ENCODE data around the gene MTERF4.

The MTERF4 gene

GRCh38 chr2:241087420-241088268 is 14.4 kb downstream of the MTERF4 start:
- no peak for FAIRE-seq

DNA sequence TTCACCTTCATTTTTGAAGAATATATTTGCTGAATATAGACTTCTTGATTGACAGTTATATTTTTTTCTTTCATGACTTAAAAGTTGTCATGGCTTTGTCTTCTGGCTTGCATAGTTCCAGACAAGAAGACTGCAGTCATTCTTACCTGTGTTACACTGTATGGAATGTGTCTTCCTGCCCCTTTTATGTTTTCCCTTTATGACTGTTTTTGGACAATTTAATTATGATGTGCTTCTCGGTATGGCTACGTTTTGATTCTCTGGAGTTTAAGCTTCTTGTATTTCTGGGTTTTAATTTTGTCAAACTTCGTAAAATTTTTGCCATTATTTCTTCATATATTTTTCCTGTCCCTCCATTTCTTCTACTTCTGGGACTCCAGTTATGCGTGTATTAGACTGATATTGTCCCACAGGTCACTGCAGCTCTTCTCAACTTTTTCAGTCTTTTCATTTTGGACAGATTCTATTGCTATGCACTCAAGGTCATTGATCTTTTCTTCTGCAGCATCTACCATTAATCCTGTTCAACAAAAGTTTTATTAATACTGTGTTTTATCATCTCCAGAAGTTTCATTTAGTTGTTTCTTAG is 17.1 kb downstream of the MTERF4 start:
- no peak for FAIRE-seq

DNA sequence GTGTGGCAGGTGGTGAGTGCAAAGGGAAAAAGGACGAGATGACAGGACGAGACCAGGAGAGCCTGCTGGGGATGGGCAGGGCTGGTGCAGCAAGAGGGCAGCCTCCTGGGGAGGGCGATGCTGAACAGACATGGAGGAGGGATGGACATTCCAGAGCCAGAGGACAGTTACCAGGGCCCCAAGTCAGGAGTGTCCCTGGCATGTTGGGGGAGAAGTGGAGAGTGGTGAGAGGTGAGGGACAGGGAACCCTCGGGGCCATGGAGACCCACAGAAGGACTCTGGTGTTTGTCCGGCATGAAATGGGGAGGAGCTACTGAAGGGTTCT is 19.0 kb downstream of the MTERF4 start:
- no peak for FAIRE-seq

GRCh38 chr2:241082341-241083090 is 19.6 kb downstream of the MTERF4 start:
- FAIRE-seq: no peak

GRCh38 chr2:241081643-241082340 is 20.3 kb downstream of the MTERF4 start:
- FAIRE-seq: no peak

GRCh38 chr2:241081190-241081642 is 20.9 kb downstream of the MTERF4 start:
- no peak for FAIRE-seq

GRCh38 chr2:241080405-241081189 is 21.5 kb downstream of the MTERF4 start:
- no peak for FAIRE-seq

DNA sequence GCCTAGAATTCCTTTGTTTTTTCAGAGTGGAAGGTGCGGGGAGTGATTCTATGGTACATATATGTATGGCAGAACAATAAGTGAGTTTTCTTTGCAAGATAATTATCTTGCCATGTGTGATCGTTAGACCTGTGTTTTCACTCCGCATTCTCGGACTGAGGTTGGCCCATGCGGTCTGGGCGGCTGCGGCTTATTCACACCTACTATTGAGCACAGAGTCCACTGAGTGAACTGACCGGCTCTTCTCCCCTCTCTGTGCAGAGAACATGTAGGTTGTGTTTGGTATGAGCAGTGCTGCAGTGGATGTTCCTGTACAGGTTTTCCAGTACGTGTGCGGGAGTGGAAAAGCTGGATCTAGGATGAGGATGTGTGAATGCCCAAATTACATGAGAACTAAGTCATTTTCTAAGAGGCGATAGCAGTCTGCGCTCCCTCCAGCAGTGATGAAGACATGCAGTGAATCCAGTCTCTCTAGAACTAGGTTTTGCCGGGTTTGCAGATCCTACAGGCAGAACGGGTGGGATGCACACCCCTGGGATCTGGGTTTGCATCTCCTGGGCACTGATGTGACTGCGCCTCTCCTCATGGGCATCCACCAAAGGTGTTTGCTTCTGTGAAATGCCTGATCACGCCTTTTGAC is 27.1 kb downstream of the MTERF4 start:
- FAIRE-seq: no peak

GRCh38 chr2:241074065-241074818 is 27.8 kb downstream of the MTERF4 start:
- no peak for FAIRE-seq

DNA sequence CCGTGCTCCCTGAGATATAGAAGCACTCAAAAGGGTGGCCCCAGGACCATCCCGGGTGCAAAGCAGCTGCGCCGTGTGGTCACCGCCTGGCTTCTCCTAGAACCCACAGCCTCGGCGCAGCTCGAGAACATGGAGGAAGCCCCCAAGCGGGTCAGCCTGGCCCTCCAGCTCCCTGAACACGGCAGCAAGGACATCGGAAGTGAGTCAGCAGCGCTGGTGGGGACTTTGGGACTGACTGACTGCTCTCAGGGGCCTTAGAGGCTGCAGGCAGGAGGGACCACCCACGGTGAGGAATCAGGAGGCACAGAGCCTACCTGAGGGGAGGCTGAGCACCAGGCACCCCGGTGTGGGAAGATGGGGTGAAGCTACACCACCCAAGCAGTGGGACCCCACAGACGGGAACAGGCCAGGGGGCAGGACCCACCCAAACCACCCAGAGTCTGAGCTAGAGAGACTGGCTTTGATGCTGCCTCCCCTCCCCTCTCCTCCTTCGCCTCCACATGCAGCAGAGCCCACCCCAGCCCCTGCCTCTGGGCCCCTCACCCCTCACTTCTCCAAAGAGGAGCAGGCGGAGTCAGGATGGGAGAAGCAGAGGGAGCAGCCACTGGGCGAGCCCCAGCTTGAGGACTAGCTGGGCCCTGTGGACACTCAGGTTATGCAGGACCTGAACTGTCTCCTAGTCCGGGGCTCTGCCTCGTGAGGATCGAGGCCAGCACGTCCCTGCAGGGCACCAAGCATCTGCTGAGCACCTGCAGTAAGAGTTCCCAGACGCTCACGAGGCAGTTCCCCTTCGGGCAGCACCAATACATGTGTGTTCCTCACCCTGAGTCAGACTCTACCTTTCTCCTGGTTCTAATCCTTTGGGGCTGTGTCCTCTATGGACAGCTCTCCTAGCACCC is 28.7 kb downstream of the MTERF4 start:
- FAIRE-seq: no peak

DNA sequence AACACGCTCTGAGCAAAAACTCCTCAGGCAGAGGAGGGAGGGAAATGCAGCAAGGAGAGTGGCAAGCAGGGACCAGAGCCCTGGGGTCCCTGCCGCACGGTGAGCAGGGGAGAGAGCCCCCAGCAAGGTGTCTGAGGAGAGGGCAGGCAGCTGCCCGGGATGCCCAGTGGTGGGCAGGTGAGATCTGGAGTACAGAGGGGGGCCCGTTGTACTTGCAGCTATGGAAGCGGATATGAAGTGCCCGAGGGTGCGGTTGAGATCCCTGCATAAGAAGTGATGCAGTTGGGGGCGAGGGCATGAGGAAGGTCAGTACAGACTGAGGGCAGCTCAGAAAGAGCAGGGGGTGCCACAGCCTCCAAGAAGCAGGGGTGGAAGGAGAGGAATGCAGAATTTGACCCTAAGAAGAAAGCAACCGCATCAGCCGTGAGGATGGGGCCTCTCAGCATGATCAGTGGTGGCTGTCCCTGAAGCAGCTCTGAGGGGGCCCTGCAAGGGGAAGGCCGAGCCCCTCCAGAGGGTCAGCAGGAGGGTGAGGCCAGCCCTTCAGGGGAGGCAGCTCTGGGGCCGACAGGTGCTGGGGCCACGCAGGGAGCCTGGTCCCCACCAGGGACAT is 29.4 kb downstream of the MTERF4 start:
- no peak for FAIRE-seq

GRCh38 chr2:241072151-241072550 is 29.9 kb downstream of the MTERF4 start:
- no peak for FAIRE-seq

DNA sequence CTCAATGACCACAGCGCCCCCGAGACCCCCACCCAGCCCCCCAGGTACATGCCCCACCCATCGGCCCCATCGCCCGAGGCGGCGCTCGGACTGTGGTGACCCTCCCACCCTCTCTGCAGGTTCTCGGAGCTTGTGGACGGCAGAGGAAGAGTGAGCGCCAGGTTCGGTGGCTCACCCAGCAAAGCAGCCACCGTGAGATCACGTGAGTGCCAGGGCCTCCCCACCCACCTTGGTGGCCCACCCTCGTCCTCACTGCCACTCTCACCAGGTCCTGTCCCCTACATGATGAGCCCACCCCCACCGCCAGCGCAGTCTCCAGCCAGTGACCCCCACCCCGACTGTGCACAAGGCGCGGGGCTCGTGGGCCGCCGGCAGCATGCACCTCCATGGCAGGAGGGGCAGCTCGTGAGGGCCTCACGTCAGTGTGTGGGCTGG is 30.4 kb downstream of the MTERF4 start:
- no peak for FAIRE-seq

DNA sequence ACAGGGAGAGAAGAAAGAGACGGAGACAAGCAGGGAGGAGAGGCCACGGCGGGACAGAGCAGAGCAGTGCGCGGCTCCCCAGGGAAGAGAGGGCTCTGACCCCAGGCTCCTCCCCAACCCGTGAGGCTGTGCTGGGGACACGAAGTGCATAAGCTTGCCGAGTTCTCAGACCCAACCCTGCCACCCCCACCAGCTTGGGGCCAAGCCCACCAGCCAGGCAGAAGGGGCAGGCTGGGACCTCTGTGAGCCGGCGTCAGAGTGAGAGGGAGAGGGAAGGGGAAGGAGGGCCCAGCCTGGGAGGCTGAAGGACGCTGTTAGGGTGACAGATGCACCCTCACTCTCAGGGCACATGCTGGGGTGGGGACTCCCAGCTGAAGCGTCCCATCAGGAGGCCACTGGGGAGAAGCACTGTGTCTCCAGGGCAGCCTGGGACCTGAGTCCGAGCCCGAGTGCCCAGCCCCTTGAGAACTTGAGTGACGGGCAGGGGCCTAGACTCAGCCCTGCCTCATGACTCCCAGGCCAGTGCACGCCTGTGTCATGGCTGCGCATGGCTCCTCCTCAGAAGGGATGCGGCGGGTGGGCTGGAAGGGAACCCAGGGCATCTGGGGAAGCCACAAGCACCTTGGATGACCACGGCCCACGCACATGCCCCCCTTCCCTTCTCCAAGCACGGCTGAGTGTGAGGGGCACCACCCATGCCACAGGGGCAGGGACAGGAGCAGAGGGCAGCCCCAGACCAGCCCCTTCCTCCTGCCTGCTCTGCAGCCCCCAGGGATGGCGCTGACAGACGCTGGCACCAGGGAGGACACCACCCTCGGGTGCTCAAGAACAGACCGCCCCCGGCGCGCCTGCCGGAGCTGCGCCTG is 31.0 kb downstream of the MTERF4 start:
- no peak for FAIRE-seq

DNA sequence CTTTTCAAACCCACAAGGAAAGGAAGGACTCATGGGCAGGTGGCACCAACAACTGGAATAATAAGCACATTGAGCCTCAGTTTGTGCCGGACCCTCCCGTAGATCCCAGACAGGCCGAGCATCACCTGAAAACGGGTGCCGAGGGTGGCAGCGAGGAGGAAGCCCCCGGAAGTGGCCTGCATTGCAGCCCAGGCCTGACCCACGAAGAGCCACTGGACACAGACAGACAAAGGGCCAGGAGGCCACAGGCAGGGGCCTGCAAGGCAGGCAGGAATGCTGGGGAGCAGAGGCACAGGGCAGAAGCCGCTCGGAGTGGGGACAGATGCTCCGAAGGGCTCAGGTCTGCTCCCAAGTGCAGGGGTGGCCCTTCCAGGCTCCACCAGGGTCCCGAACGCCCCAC is 31.7 kb downstream of the MTERF4 start:
- no peak for FAIRE-seq

- no peak for FAIRE-seq
Measured at GRCh38 chr2:241069821-241070281, 32.2 kb downstream of the MTERF4 start.

DNA sequence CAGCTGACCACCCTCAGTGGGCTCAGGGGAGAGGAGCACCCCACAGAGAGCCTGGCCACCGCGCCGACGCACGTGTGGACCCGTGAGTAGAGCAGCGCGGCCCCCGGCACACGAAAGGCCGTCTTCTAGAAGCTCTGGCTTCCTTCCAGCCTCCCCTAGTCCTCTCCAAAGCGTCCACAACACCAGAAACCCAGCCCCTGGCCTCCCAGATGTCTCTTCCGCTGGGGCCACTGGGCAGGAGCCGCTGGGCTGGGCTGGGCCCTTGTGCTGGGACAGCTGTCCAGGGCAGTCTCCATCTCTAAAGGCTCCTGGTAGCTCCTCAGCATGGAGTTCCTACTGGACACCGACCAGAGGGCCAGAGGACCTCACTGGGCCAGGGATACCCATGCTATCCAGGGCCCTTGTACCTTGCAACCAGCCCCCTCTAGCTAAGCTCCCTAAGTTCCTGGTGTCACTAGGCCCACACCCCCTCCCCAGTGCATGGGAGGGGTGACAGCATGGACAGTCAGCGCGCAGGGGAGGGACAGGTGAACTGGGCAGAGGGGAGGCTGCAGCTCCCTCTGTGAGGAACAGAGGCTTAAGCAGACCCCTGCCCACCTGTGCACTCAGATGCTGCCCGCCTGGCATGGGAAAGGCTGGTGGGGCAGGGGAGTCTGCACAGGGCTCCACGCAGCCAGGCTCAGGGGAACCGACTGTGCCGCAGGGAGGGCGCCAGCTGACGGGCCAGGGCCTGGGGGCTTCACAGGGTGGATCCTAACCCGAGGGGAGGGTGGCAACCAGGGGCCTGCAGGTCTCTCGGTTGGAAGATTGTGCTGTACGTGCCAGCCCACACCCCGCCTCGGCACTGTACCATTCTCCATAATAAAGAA is 32.9 kb downstream of the MTERF4 start:
- FAIRE-seq: no peak
